Measurements from ENCODE around the gene ITM2C.

ITM2C gene

GRCh38 chr2:230908092-230908594 is 43.4 kb downstream of the ITM2C start:
- no peak for DNase-seq (ENCODE audit: low read depth)

DNA sequence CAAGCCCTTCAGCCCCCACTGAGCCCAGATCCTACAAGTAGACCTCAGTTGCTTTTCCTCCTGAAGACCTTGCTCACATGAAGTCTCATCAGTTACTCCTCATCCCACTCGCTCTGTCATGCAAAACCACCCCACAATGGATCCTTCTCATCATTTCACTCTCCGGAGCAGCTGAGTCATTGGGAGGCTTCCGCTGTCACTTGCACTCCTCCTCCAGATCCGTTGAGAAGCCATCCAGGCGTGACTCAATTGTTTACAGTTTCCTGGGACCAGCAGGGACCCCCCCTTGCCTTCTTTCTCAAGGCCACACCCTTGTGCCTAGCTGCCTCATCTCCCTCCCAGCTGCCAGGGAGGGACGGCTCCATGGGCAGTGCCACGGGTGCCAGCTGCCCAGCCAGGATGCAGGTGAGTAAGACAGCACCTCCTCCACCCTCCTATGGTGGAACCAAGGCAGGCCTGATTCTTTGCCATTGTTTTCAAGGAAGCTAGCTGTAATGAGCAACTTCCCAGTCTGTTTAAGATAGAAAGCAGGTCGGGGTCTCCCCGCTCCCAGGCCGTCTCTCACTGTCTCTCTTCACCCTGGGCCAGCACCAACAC is 44.0 kb downstream of the ITM2C start:
- DNase-seq (ENCODE audit: low read depth) = peak; percentile 59

DNA sequence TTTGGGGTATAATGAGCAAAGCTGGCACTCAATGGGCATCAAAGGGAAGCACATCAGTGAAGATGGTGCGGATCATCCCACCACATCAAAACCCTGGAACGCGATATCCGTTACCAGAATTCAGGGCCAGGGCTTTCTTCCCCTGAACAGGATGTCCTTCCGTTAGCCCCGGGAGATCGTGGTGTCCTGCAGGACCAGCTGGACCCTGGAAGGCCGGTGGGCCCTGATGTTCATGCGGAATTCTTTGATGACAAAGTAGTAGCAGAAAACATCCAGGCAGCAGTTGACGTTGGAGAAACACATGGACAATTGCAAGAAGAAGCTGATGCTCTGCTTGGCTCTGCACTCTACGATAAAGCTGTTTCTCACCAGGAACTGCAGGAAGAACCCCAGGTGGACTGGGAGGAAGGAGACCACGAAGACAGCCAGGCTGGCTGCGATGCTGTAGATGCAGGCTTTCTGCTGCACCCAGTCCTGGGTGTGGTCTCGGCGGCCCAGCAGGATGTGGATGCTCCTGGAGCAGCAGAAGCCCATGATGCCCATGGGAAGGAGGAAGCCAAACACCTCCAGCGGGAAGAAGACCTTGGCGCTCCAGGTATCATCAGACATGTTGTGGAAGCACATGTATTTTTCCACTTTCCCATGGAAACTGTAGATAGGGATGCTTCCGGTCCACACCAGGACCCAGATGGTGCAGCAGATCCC is 45.3 kb downstream of the ITM2C start:
- no peak for DNase-seq (ENCODE audit: low read depth)

DNA sequence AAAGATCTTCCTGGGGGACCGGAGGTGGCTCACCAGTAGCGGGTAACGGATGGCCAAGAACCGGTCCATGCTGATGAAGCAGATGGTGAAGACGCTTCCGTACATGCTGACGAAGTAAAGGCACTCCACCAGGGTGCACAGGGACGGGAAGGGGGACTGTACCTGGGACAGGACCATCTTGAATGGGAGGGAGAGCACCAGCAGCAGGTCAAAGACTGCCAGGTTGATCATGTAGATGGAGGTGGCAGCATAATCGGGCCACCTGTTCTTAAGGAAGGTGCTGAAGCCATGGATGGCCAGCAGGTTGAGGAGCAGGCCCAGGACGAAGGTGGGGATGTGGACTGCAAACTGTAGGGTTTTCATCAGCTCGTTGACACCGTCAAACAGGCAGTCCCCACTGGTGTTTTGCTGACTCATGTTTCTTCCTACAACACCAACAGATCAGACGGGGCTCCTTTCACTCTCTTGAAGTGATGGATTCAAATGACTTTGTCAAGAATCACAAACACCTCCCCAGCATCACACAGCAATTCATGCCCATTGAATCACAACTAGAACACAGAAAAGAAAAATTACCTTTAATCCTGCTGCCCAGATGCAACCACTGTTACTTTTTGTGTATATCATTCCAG is 45.9 kb downstream of the ITM2C start:
- DNase-seq (ENCODE audit: low read depth) = no peak

- no peak for DNase-seq (ENCODE audit: low read depth)
Observed at GRCh38 chr2:230912046-230912445, 47.3 kb downstream of the ITM2C start.

DNA sequence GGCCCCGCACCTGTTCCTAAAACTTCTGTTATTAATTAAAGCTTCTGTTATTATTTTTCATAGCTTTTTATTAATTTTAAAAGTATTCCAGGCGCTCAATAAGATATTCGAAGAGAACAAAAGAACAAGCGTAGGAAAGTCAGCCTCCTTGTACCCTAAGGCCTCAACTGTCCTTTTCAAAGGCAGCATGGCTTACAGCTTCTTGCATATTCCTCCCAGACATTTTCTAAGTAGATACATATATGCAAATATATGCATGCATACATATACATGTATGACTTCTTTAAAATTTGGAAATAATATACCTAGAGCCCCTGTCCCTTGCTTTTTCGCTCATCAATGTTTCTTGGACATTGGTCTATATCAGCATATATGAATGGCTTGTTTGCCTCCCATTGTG is 48.0 kb downstream of the ITM2C start:
- no peak for DNase-seq (ENCODE audit: low read depth)

DNA sequence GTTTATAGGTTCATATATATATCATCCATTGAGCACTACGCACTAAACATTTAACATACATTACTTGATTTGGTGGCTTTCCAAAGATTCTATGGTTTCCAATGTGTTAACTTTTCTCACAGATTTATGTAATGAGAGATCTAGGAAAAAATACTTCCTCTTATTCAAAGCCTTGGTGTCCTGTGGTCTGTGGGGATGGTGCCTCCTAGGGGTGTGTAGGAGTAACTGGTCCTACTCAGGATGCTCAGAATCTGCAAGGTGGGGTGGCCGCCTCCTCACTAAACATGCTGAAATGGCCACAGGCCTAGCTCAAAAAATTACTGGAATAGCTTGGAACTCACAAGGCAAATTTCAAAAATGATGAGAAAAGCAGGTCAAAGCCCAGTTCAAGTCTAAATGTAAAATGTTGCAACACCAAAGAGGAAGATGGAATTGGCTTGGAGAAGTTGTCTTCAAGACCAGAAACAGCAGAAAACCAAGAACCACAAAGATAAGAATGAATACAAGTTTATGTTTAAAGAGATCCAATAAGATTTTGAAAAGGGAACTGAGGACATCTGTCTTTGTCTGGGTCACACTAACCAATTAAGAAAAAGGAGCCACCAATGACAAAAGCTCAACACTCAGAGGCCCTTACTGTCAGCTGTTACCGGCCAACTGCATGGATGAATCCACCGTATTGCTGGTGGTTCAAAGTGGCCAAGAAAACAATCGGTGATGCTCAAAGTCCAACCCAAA is 48.8 kb downstream of the ITM2C start:
- no peak for DNase-seq (ENCODE audit: low read depth)

DNA sequence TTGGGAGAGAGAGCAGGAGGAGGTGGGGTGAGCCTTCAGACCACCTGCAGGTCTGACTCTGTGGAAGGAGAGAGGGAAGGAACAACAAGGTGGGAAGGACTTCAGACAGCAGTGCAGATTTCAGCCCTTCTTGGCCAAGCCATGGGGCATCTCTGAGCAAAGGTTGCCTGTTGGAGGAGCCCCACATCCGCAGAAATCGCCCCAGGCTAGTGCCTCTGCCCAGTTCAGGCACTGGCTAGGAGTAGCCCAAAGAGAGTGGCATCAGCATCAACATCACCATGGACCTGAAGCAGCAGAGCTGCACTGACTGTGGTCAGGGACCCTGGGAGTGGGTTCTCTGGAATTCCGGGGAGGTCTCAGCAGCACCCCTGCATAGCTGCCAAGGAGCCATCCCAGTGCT is 50.1 kb downstream of the ITM2C start:
- DNase-seq (ENCODE audit: low read depth) = no peak

DNA sequence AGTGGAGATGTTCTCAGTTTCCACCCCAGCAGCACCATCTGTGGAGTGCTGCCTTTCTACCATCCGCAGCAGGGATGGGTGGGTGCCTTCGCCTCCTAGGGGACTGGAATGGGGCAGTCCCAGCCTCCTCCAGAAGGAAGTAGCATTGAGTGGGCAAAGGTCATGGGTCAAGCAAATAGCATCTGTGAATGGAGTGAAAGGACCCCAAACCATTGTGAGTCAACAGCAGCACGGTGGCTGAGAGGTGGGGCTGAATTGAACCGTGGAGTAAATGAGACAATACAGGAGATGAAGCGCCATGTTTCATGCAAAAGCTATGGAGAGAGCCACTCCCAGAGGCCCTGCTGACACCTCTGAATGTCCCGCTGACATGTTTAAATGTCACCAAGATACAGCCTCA is 50.6 kb downstream of the ITM2C start:
- DNase-seq (ENCODE audit: low read depth) = no peak

DNA sequence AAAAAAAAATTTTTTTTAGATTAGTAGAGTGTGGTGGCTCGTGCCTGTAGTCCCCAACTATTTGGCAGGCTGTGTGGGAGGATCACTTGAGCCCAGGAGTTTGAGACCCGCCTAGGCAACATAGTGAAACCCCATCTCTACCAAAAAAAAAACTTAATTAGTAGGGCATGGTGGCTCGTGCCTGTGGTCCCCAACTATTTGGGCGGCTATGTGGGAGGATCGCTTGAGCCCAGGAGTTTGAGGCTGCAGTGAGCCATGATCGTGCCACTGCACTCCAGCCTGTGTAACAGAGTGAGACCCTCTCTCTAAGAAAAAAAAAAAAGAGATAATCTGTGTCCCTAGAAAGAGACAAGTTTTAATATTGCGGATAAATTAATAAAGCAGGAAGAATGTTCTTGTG is 51.5 kb downstream of the ITM2C start:
- DNase-seq (ENCODE audit: low read depth) = no peak

- no peak for DNase-seq (ENCODE audit: low read depth)
Observed at GRCh38 chr2:230919240-230919639, 54.5 kb downstream of the ITM2C start.

DNA sequence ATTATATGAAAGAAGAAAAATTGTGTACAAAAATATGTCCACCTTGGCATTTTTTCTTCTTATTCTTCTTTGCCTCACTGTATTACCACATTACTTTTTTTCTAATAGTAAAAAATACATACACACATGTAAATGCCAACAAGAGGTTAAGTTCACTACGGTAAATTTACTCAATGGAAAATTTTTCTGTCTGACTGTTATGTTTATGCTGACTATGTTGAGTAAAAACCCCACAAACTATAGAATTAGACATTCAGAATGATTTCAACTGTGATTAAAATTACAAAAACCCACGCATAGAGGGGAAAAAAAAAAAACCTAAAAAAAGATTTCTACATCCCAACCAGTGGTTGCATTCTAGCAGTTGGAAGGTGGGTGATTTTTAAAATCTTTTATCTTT is 54.9 kb downstream of the ITM2C start:
- no peak for DNase-seq (ENCODE audit: low read depth)

- no peak for DNase-seq (ENCODE audit: low read depth)
Observed at GRCh38 chr2:230920167-230920566, 55.4 kb downstream of the ITM2C start.

DNA sequence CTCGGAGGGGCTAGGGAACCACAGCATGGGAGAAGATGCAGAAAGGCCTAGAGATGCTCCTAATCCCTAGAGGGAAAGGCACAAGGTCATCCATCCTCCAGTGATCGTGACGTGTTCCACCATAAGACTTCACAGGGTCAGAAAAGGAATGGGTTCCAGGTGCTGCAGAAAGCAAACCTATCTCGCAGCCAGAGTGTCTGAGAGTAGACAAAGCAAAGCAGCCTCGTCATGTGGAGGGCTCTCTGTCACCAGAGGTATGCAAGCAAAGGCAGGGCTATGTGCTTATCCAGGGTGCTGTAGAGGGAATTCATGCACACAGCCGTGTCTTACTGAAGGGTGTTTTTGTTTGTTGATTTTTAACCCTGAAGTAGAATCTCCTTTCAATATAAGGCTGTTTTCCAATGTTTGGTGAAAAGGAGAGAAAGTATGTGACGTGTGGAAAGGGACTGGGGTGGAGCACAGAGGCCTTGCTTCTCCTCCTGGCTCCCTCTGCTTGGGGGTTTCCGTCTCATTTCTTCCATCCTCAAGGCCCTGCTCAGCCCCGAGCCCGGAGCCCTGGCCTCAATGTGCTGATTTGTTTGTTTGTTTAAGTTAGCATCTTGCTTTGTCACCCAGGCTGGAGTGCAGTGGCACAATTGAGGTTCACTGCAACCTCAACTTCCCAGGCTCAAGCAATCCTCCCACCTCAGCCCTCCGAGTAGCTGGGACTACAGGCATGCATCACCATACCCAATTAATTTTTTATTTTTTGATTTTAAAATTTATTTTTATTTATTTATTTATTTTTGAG is 57.3 kb downstream of the ITM2C start:
- no peak for DNase-seq (ENCODE audit: low read depth)

- no peak for DNase-seq (ENCODE audit: low read depth)
Observed at GRCh38 chr2:230922951-230923717, 58.4 kb downstream of the ITM2C start.

- no peak for DNase-seq (ENCODE audit: low read depth)
Observed at GRCh38 chr2:230924092-230924469, 59.3 kb downstream of the ITM2C start.

GRCh38 chr2:230924470-230925341 is 60.0 kb downstream of the ITM2C start, which contains the start of gene GPR55:
TSS of gene GPR55 (minus strand) at chr2:230925242. CDS start at chr2:230910962, 14,280 bp downstream.
- DNase-seq (ENCODE audit: low read depth) = peak; percentile 57

DNA sequence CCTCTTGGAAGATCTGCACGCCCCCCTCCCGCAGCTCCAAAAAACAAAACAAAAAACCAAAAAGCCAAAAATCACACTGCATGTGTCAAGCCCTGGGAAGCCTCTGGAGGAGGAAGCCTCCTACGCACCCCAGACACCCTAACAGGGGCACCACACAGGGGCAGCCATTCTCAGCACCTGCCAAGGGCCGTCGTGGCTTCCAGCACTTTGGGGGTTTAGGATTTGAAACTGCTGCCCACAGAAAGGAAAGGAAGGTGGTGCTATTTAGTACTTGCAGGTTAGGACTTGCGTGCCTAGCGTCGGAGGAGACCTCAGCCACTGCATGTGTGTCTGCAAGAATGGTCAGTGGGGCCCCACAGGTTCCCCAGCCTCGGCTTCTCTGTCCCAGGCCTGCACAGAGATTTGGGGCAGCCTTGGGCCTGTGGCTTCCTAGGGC is 60.7 kb downstream of the ITM2C start:
- no peak for DNase-seq (ENCODE audit: low read depth)

DNA sequence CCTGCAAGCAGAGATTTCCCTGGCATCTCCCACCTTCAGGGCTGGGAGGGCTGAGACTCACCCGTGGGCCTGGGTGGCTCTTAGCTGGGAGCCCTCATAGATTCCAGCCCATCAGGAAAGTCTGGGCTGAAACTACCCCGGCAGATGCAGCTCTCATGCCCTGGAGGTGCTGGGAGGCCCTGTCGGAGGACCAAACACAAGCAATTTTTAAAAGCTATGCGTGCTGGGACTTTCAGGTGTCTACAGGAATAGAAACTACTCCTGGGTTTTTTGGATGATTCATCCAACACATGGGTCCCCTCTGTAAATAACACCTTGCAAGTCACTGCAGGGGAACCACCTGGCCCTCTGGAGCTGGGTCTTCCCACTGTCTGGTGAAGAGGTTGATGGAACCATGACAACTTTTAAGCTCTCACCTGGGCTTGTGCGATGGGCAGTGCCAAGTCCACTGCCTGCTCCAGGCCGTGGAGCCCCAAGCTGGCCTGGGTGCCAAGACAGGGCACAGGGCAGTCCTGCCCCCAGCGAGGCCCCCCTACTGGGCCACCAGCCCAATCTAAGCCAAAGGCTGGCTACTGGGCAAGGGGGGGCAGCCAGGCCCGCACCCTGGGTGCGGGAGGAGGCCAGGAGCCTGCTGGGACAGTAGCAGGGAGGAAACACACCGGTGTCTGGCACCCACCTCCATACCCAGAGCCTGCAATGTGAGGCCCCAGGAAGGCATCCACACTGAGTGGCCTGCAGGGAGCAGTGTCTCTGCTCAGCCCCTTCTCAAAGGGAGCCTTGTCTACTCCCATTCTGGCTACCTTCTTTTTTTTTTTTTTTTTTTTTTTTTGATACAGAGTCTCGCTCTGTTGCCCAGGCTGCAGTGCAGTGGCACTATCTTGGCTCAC is 61.4 kb downstream of the ITM2C start:
- DNase-seq (ENCODE audit: low read depth) = no peak
